Gastrocnemius medialis (tissue), 4 donors: ENCODE data around the gene SNX30. TPM values are rescaled to one million over a fixed set of nuclear protein-coding genes. Genes with fewer than 3 reads are reported as not detected.

ENCODE experiments used
- ATAC-seq, 2 donors: fragments of 150-250 bp; one replicate each; pipeline ENCODE4 v1.9.1; 2016
- DNase-seq, 2 donors: peaks; one replicate each; pipeline ENCODE4 v3.0.0-alpha.2; 2019
- H3K27ac ChIP-seq, 4 donors: fragments of 200-600 bp; sonication (generic); 1 replicate in 1 of 4; 2 replicates in 3 of 4; pipeline ENCODE4 v1.5.1; 2016 to 2018; ENCODE audit warnings: mild to moderate bottlenecking in 2 of 4, moderate library complexity in 1 of 4
- H3K27me3 ChIP-seq, 3 donors: fragments of 200-600 bp; sonication (generic) in 2 of 3; 1 replicate in 1 of 3; 2 replicates in 2 of 3; pipeline versions ENCODE4 v1.5.1 to v1.6.0; 2016 to 2019; ENCODE audit warnings: mild to moderate bottlenecking in 1 of 3, moderate library complexity in 1 of 3
- H3K36me3 ChIP-seq, 2 donors: fragments of 200-600 bp; sonication (generic) in 1 of 2; one replicate each; pipeline ENCODE4 v1.5.1; 2017 to 2018
- H3K4me1 ChIP-seq, 2 donors: fragments of 200-600 bp; sonication (generic) in 1 of 2; one replicate each; pipeline ENCODE4 v1.5.1; 2016 to 2017; ENCODE audit warnings: mild to moderate bottlenecking in 2 of 2
- H3K4me3 ChIP-seq, 4 donors: fragments of 200-600 bp; sonication (generic) in 3 of 4; 1 replicate in 1 of 4; 2 replicates in 3 of 4; pipeline ENCODE4 v1.5.1; 2016 to 2019; ENCODE audit warnings: mild to moderate bottlenecking in 2 of 4
- H3K9me3 ChIP-seq, 3 donors: fragments of 200-600 bp; sonication (generic) in 2 of 3; 1 replicate in 1 of 3; 2 replicates in 2 of 3; pipeline ENCODE4 v1.5.1; 2016 to 2019
- CTCF ChIP-seq, 5 experiments: fragments of 450-650 bp in 3 of 5; fragments of 200-600 bp in 2 of 5; sonication (generic) in 2 of 5; IDR thresholded peaks in 4 of 5; conservative IDR thresholded peaks in 1 of 5; 1 replicate in 4 of 5; 2 replicates in 1 of 5; pipeline ENCODE4 v1.5.1; 2016 to 2019; ENCODE audit warnings: antibody characterized with exemption in 5 of 5, mild to moderate bottlenecking in 3 of 5, moderate library complexity in 3 of 5
- POLR2A ChIP-seq, 2 donors: fragments of 450-650 bp; IDR thresholded peaks; one replicate each; pipeline ENCODE4 v1.6.1; 2017; ENCODE audit warnings: antibody characterized with exemption in 2 of 2, mild to moderate bottlenecking in 2 of 2, moderate library complexity in 2 of 2
- in situ Hi-C, 4 donors: fragments of 200-750 bp; cut with MboI; loops; one replicate each; pipeline versions ENCODE4 v1.15.0 to v1.8.0; 2017; ENCODE audit warnings: low sequenced_read_pairs in 4 of 4
- intact Hi-C: fragments of 100-400 bp; cut with DNase I; formaldehyde crosslinking; loops from one replicate; pipeline ENCODE4 v1.15.1; 2023; ENCODE audit warnings: low total_unique reads
- total RNA-seq, 4 donors: library from RNA; depleted of rRNA; stranded (reverse); fragments of >200 nt; gene quantifications; one replicate each; pipeline versions ENCODE4 v1.1.0 to v1.2.3, GENCODE V29; 2016

SNX30 gene
- total RNA-seq, 4 donors from 2014 or later: 2.3 to 6.1 (median 3.9) TPM

- no peak for ATAC-seq
- in situ Hi-C loops: no loop called here
- no peak for DNase-seq
Observed at GRCh38 chr9:112789891-112790774, 39.6 kb downstream of the SNX30 start.

GRCh38 chr9:112792670-112793069 lies 42.1 kb downstream of the SNX30 start:
- no peak overlapping the region for H3K4me3 ChIP-seq
- intact Hi-C loops (loop anchor here (5.0 to 10.0 kb wide), 2 partner anchors 48 to 75 kb away; partner anchors contain the start of gene INIP), in situ Hi-C loops (no loop called here)
- no peak overlapping the region for H3K27ac ChIP-seq
- ATAC-seq (no peak), DNase-seq (no peak)
- H3K27me3 ChIP-seq: no peaks in the 10 kb centered on the region
- H3K4me1 ChIP-seq: no peaks in the 10 kb centered on the region
- no peaks in the 10 kb centered on the region for H3K36me3 ChIP-seq
- H3K9me3 ChIP-seq: no peaks in the 10 kb centered on the region
- no peak for TF ChIP-seq POLR2A (IDR thresholded peaks at IDR 0.05)
- no peak for TF ChIP-seq CTCF (IDR thresholded peaks at IDR 0.05 in 4 of 5, conservative IDR thresholded peaks at IDR 0.05 in 1 of 5)

More at GRCh38 chr9:112789891-112790774, 39.6 kb downstream of the SNX30 start:
- Histone ChIP-seq H3K9me3 (no peaks in the 10 kb centered on the region), H3K27me3 (no peaks in the 10 kb centered on the region), H3K4me1 (no peaks in the 10 kb centered on the region), H3K4me3 (no peak overlapping the region), H3K27ac (no peak overlapping the region), H3K36me3 (no peaks in the 10 kb centered on the region)
- intact Hi-C loops: loop anchor here (5.0 to 10.0 kb wide), 2 partner anchors 45 to 73 kb away; partner anchors contain the start of gene INIP
- TF ChIP-seq CTCF (IDR thresholded peaks at IDR 0.05 in 4 of 5, conservative IDR thresholded peaks at IDR 0.05 in 1 of 5) (no peak), POLR2A (IDR thresholded peaks at IDR 0.05) (no peak)

GRCh38 chr9:112793213-112793810 lies 42.8 kb downstream of the SNX30 start:
- no peaks in the 10 kb centered on the region for H3K9me3 ChIP-seq
- intact Hi-C loops (loop anchor here (5.0 to 10.0 kb wide), 2 partner anchors 49 to 76 kb away; partner anchors contain the start of gene INIP), in situ Hi-C loops (no loop called here)
- TF ChIP-seq CTCF (IDR thresholded peaks at IDR 0.05 in 4 of 5, conservative IDR thresholded peaks at IDR 0.05 in 1 of 5) (peak; percentile 65 to 81 (median 69)), POLR2A (IDR thresholded peaks at IDR 0.05) (no peak)
- H3K36me3 ChIP-seq: no peaks in the 10 kb centered on the region
- no peak overlapping the region for H3K27ac ChIP-seq
- ATAC-seq (peak; percentile 63 to 76), DNase-seq (peak; percentile 44 to 50)
- H3K27me3 ChIP-seq: no peaks in the 10 kb centered on the region
- no peaks in the 10 kb centered on the region for H3K4me1 ChIP-seq
- no peak overlapping the region for H3K4me3 ChIP-seq

GRCh38 chr9:112794731-112795130 lies 44.2 kb downstream of the SNX30 start:
- no peaks in the 10 kb centered on the region for H3K4me1 ChIP-seq
- TF ChIP-seq POLR2A (IDR thresholded peaks at IDR 0.05): no peak
- no peak for TF ChIP-seq CTCF (IDR thresholded peaks at IDR 0.05 in 4 of 5, conservative IDR thresholded peaks at IDR 0.05 in 1 of 5)
- in situ Hi-C loops (no loop called here), intact Hi-C loops (loop anchor here (5.0 to 10.0 kb wide), 2 partner anchors 50 to 77 kb away; partner anchors contain the start of gene INIP)
- no peak overlapping the region for H3K4me3 ChIP-seq
- no peaks in the 10 kb centered on the region for H3K9me3 ChIP-seq
- H3K27me3 ChIP-seq: no peaks in the 10 kb centered on the region
- no peaks in the 10 kb centered on the region for H3K36me3 ChIP-seq
- ATAC-seq (no peak), DNase-seq (no peak)
- no peak overlapping the region for H3K27ac ChIP-seq
